ENCODE data around the gene GTPBP4. TPM values are rescaled to one million over a fixed set of nuclear protein-coding genes. Genes with fewer than 3 reads are reported as not detected.

The GTPBP4 gene
- total RNA-seq, 2 donors from 2014 or later, result 15.6 to 39.9 TPM

DNA sequence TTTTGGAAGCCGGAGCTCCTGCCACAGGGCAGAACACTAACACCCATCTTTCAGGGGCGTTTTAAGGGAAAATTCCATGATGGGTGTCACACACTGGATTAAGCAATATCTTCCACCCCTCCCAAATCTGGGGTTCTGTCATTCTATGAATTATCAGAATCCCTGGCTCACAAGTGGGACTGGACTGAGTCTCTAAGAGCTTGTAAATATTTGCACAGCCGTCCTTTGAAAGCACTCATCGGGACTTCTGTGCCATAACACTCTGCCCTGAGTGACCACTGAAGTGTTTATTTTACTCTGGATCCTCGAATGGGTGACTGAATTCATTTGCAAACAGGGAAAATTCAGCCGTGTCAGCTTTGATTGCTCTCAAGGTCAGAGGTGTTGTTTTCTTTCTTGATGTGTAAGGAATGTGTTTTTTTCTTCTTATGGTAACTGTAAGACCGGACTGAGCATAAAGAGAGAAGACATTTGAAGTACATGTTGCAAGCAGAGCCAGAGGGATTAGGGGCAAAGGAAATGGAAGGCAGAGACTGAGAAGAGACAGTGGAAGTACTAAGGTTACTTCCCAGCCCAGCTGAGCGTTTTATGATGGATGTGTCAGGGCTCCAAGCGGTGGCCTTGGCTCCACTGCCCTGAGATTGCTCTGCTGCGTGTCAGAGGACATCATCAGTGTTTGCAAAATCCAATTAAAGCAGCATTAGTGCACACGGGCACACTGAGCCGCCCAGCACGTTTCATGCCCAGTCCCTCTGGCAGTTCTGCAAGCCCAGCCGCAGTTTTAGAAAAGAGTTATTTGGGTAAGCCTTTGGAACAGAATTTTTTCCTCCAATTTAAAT is 17.7 kb upstream of the GTPBP4 start:
- no peak for DNase-seq (ENCODE audit: low spot score)

GRCh38 chr10:971150-971542 is 17.1 kb upstream of the GTPBP4 start:
- Histone ChIP-seq H3K4me1 (replicated peaks) (no peaks in the 10 kb centered on the region), H3K4me3 (no peak overlapping the region), H3K9me3 (no peaks in the 10 kb centered on the region), H3K36me3 (no peaks in the 10 kb centered on the region), H3K27me3 (replicated peaks; ENCODE audit: insufficient read depth) (no peaks in the 10 kb centered on the region), H3K27ac (no peak overlapping the region)
- intact Hi-C loops (cut with DNase I), result no loop called here
- no peak for TF ChIP-seq POLR2A (IDR thresholded peaks at IDR 0.05)
- no peak for TF ChIP-seq CTCF (IDR thresholded peaks at IDR 0.05)
- no peak for TF ChIP-seq POLR2AphosphoS5 (IDR thresholded peaks at IDR 0.05)
- no peak for DNase-seq (ENCODE audit: low spot score)
- WGBS, result 66% methylated on average over 4 of the region's 4 CpGs

More for the DNA sequence above, 17.7 kb upstream of the GTPBP4 start:
- H3K4me1 ChIP-seq (replicated peaks), result no peaks in the 10 kb centered on the region
- H3K9me3 ChIP-seq, result no peaks in the 10 kb centered on the region
- TF ChIP-seq POLR2A (IDR thresholded peaks at IDR 0.05) (no peak), CTCF (IDR thresholded peaks at IDR 0.05) (no peak), POLR2AphosphoS5 (IDR thresholded peaks at IDR 0.05) (no peak)
- H3K4me3 ChIP-seq, result no peak overlapping the region
- WGBS, result 11% methylated on average over 14 of the region's 14 CpGs
- intact Hi-C loops (cut with DNase I), result no loop called here
- no peaks in the 10 kb centered on the region for H3K27me3 ChIP-seq (replicated peaks; ENCODE audit: insufficient read depth)
- H3K27ac ChIP-seq, result no peak overlapping the region
- H3K36me3 ChIP-seq, result no peaks in the 10 kb centered on the region

DNA sequence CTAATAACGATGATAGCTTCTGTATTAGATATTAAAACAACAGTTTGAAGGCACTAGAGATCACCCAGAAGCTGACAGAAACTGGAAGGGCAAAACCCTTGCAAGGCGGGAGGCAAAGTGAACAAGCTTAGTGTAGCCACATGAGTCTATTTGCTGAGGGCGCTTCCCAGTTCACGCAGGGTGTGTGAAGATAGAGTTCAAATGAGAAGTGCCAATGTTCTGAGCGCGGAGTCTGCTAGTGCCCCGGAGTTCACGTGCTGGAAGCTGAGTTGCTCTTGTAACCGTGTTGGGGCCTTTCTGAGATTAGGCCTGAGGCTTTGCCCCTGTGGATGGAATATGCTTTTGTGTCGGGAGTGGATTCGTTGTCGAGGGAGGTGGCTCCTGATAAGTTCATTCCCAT is 16.6 kb upstream of the GTPBP4 start:
- Histone ChIP-seq H3K4me3 (no peak overlapping the region), H3K4me1 (replicated peaks) (no peaks in the 10 kb centered on the region), H3K27ac (no peak overlapping the region), H3K9me3 (no peaks in the 10 kb centered on the region), H3K27me3 (replicated peaks; ENCODE audit: insufficient read depth) (no peaks in the 10 kb centered on the region), H3K36me3 (no peaks in the 10 kb centered on the region)
- intact Hi-C loops (cut with DNase I), result no loop called here
- TF ChIP-seq POLR2AphosphoS5 (IDR thresholded peaks at IDR 0.05), result no peak
- no peak for TF ChIP-seq POLR2A (IDR thresholded peaks at IDR 0.05)
- TF ChIP-seq CTCF (IDR thresholded peaks at IDR 0.05), result no peak
- WGBS, result 76% methylated on average over 12 of the region's 12 CpGs
- DNase-seq (ENCODE audit: low spot score), result no peak

DNA sequence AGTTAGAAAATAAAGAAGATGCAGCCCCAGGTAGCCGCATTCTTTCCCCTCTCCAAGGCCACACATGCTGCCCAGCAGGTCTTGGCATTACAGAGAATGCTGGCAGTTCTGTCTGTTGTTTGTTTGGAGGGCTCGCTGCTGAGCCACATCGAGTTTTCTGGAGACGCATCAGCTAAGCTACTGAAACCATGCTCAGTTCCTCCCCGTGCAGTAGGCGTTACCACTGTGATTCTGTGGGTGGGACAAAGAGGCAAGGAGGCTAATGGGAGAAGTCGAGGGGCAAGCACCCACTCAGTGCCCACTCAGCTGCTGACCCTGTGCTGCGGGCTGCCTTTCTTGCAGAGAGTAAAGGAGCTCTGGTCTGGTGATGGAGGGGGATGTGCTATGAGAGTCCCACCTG is 15.5 kb upstream of the GTPBP4 start:
- intact Hi-C loops (cut with DNase I), result no loop called here
- no peak for DNase-seq (ENCODE audit: low spot score)
- Histone ChIP-seq H3K4me1 (replicated peaks) (no peaks in the 10 kb centered on the region), H3K27ac (no peak overlapping the region), H3K4me3 (no peak overlapping the region), H3K27me3 (replicated peaks; ENCODE audit: insufficient read depth) (no peaks in the 10 kb centered on the region), H3K36me3 (no peaks in the 10 kb centered on the region), H3K9me3 (no peaks in the 10 kb centered on the region)
- TF ChIP-seq CTCF (IDR thresholded peaks at IDR 0.05), result no peak
- TF ChIP-seq POLR2AphosphoS5 (IDR thresholded peaks at IDR 0.05), result no peak
- TF ChIP-seq POLR2A (IDR thresholded peaks at IDR 0.05), result no peak
- WGBS, result 89% methylated on average over 8 of the region's 8 CpGs

Data from prostate gland (tissue), 2 donors.